ENCODE results near the gene MSLN.

Gene MSLN

GRCh38 chr16:778447-778846 lies 17.9 kb downstream of the MSLN start:
- DNase-seq = no peak

DNA sequence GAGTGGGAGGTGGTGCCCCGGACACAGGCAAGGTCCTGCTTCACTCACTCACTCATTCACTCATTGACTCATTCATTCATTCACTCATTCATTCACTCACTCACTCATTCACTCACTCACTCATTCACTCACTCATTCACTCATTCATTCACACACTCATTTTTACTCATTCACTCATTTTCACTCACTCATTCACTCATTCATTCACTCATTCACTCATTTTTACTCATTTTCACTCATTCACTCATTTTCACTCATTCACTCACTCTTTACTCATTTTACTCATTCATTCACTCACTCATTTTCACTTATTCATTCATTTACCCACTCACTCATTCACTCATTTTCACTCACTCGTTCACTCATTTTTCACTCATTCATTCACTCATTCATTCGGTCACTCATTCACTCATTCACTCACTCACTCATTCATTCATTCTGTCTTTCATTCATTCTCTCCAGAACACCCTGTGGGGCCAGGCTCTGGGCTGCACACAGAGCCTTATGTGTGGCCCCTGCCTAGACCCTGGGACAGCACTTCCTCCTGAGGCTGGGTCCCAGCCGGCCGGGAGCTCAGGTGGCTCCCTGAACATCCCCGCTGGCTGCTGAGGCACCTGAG lies 18.5 kb downstream of the MSLN start:
- no peak for DNase-seq

- no peak for DNase-seq
These were observed 19.0 kb downstream of the MSLN start for GRCh38 chr16:779561-779960.

DNA sequence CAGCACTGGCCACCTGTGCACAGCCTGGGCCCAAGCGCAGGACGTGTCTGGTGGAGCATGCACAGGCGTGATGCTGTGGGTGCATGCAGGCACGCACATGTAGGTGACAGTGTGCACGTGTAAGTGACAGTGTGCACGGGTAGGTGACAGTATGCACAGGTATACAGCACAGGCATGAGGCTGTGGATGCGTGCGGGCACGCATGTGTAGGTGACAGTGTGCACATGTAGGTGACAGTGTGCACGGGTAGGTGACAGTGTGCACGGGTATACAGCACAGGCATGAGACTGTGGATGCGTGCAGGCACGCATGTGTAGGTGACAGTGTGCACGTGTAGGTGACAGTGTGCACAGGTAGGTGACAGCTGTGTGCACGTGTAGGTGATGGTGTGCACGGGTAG lies 19.8 kb downstream of the MSLN start:
- DNase-seq = no peak

DNA sequence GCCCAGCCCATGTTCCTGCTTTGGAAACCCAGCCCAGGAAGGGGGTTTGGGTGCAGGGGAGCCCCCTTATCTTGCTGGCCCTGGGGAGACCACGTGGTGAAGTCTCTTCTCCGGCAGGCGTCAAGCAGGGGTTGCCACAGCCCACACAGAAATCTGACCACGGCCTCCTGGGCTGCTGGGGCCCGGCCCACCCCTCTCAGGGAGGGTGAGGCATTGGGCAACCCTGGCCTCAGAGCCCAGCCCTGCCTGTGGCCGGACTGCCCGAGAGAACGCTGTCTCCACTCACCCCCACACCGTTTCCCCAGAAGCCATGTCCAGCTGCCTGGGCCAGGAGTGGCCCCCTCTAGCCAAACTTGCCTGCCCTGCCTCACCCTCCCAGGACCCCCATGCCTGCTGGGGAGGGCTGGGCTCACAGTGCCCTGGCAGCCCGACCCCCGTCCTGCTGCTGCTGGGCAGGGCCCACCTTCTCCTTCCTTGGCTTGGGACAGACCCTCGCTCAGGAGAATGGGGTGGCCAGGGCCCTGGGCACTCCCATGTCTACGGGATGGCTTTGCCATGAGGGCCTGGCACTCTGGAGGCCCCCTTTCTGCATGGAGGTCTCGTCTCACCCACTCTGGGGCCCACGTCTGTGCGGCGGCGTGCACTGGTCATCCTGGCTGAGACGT lies 20.9 kb downstream of the MSLN start:
- no peak for DNase-seq

- no peak for DNase-seq
These were observed 21.7 kb downstream of the MSLN start for GRCh38 chr16:782258-782657.

DNA sequence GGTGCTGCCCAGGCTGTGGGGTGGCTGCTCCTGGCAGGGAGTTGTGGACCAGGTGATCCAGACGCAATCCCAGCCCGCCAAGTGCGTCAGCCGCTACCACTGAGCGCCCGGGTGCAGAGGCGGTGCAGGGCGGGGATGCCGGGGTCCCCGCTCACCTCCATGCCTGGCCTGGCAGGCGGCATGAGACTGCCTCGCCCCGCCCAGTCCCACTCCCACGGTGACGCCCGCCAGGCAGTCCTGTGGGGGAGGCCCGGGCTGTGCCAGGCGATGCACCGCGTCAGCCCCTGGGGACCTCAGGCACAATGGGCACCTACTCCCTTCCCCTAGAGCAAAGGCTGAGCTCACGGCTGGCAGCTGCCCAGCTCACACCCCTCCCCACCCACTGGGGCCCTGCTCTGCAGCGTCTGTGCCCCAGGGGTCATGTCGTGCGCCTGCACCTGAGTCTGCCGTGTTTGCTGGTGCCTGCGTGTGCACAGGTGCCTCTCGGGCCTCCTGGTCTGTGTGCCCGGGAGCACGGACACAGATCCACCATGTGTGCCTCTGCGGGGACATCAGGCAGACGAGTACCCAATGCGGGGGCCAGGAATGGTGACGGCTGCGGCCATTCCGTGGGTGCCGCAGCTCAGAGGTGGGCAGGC lies 22.4 kb downstream of the MSLN start:
- DNase-seq = peak; percentile 56

- DNase-seq = no peak
These were observed 23.0 kb downstream of the MSLN start for GRCh38 chr16:783404-784161.

- DNase-seq = no peak
These were observed 23.9 kb downstream of the MSLN start for GRCh38 chr16:784431-784830.

- no peak for DNase-seq
These were observed 25.3 kb downstream of the MSLN start for GRCh38 chr16:785563-786535.

DNA sequence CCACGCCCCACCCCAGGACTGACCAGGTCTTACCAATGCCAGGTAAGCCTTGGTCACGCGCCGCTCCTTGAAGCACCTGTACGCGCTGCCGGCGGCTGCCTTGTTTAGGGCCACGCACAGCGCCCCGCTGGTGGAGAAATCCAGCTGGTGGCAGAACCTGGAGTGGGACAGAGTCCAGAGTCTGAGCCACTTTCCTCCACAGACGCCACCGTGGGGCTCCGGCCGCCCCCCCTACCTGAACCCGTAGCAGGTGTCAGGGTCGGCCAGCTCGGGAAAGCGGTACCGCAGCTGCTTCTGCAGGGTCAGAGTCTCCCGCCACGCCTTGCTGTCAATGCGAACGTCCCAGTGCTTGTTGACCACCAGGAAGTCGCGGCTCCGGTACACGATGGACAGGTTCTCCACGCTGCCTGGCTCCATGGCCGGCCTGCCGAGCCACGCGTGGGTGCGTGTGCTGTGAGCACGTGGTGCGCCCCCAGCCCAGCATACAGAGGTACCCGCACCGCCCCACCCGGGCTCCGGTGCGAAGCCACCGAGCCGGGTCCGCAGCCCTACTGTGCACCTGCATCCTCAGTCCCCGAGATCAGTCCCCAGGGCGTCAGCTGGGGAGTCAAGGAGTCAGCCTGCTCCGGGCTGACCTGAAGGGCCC lies 26.9 kb downstream of the MSLN start:
- DNase-seq = no peak

GRCh38 chr16:787978-788398 lies 27.5 kb downstream of the MSLN start, which contains the start of gene RPUSD1:
Gene RPUSD1 (minus strand): TSS chr16:788381. CDS start chr16:787737, 644 bp downstream.
- no peak for DNase-seq

DNA sequence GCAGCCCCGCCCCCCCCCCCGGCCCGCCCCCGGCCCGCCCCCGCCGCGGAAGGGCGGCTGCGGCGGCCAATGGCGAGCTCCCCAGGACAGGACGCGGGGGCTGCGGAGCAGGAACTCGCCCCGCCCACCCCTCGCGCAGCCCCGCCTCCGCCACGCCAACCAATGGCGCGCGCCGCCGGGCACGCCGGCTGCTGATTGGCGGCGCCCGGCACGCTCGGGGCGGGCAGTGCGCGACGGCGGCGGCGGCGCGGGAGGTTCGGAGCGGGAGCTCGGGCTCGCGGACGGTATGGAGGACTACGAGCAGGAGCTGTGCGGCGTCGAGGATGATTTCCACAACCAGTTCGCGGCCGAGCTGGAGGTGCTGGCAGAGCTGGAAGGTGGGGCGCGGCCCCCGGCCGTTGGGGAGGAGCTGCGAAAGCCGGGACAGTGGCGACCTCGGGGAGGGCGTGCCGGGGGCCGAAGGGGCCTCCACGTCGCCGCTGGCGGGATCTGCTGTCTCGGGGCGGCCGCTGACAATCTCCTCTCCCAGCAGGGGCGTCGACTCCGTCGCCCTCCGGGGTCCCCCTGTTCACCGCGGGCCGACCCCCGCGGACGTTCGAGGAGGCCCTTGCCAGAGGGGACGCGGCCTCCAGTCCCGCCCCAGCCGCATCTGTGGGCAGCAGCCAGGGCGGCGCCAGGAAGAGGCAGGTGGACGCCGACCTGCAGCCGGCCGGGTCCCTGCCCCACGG lies 28.0 kb downstream of the MSLN start, which contains the start of gene CHTF18:
CHTF18 (plus strand) TSS at position 222 of the 728 bp plus-strand sequence; CDS start at position 287, 65 bp downstream.
- peak; percentile 66 for DNase-seq

DNA sequence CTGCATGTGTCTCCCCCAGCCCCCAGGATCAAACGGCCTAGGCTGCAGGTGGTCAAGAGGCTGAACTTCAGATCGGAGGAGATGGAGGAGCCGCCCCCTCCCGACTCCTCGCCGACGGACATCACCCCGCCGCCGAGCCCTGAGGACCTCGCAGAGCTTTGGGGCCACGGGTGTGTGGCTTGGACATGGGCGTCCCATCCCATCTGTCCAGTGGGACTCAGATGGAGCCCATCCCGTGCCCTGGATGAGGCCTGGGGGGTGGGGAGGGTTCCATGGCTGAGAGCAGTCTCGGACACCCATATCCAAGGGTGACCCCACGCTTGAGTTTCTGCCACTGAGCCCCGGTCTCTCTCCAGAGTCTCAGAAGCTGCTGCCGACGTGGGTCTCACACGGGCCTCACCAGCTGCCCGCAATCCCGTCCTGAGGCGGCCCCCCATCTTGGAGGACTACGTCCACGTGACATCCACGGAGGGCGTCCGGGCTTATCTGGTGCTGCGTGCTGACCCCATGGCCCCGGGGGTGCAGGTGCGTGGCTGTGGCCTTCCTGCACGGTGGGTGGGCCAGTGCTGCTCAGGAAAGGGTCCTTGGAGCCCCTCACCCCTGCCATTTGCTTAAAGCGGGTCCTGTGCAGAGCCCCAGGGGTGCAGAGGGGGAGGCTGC lies 28.8 kb downstream of the MSLN start:
- DNase-seq = no peak

- DNase-seq = no peak
These were observed 29.6 kb downstream of the MSLN start for GRCh38 chr16:790086-790485.

DNA sequence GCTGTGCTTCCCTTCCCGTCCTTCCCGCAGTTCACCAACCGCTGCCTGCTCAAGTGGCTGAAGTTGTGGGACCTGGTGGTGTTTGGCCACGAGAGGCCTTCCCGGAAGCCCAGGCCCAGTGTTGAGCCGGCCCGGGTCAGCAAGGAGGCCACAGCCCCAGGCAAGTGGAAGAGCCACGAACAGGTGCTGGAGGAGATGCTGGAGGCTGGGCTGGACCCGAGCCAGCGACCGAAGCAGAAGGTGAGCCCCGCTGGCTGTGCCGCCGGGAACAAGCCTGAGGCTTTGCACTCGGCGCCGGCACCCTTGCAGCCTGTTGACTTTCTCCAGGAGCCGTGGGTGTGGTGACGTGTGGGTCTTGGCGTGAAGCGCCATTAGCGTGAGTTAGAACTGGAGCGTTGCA lies 30.6 kb downstream of the MSLN start:
- DNase-seq = no peak

DNA sequence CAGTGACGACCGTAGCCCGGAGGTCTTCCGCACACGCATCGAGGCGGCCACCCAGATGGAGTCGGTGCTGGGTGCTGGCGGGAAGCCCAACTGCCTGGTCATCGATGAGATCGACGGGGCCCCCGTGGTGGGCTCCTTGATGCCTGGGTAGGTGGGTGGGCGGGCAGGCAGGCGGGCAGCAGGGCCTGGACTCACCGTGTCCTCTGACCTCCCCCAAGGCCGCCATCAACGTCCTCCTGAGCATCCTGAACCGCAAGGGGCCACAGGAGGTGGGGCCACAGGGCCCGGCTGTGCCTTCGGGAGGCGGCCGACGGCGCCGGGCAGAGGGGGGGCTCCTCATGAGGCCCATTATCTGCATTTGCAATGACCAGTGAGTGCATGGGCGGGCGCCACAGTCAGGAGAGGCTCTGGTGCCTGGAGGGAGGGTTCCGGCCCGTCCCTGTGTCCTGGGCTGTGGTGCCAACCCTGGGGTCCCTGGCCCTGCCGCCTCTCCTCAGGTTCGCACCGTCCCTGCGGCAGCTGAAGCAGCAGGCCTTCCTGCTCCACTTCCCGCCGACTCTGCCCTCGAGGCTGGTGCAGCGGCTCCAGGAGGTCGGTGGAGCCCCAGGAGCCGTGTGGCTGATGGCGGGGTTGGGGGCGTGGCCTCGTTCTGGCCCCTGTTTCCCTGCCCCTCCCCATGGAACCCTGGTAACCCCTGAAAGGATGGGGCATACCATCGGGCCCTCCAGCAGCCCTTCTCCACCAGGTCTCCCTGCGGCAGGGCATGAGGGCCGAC lies 31.9 kb downstream of the MSLN start:
- no peak for DNase-seq

DNA sequence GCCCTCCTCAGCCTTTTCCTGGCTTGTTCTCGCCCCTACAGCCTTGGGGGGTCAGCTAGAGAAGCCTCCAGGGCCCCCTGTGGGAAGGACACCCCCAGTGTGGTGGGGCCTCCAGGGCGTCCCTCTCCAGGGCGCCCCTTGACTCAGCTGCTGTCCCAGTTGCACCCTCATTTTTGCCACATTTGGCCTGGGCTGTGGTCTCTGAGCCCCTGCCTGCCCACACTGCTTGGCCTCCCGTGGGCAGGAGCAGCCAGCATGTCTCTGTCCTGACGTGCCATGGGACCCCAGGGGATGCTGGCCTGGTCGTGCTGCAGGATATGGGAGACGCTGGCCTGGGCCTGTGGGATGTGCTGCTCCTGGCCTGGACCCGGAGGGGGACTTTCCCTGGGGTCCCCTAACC lies 32.9 kb downstream of the MSLN start:
- DNase-seq = no peak

- no peak for DNase-seq
These were observed 33.7 kb downstream of the MSLN start for GRCh38 chr16:794091-794822.
